K562 (cell line): ENCODE data around the gene LY6G6C. TPM values are rescaled to one million over a fixed set of nuclear protein-coding genes. Genes with fewer than 3 reads are reported as not detected.

ENCODE experiments used
- ATAC-seq: fragments of 200-7000 bp; cut with Tn5 transposase; 3 replicates; pipeline ENCODE4 v1.9.1; 2020; ENCODE audit warnings: moderate library complexity
- BruUV-seq: library from RNA; stranded (reverse); fragments of 400-500 nt; replicated peaks from 2 replicates; lab custom pipeline; 2021; lab: Mats Ljungman, UMichigan
- CTCF ChIA-PET: fragments of 300-600 bp; formaldehyde crosslinking; extraction: SDS; loops from one replicate; lab custom pipeline; 2021; ENCODE audit warnings: low intra/inter-chr PET ratio; lab: Yijun Ruan, JAX
- POLR2A ChIA-PET: fragments of 300-600, 350-650 bp; sonication (Branson Sonifier 250); formaldehyde crosslinking; extraction: SDS; loops from one replicate; lab custom pipeline; 2021; ENCODE audit warnings: antibody characterized with exemption, inconsistent platforms; lab: Yijun Ruan, JAX
- DNase-seq, 4 experiments: peaks; one replicate each; pipeline versions ENCODE4 v3.0.0 to v3.0.0-alpha.2; 2011 to 2018; ENCODE audit warnings: low spot score in 3 of 4, mixed read lengths in 3 of 4; ENCODE audit errors: extremely low read depth in 1 of 4
- FAIRE-seq: peaks from 2 replicates; lab custom pipeline; 2011; peaks lifted over from hg19 to GRCh38; lab: Jason Lieb, UNC
- H2AFZ ChIP-seq: 2 replicates; pipeline ENCODE4 v1.6.0; 2011; ENCODE audit warnings: low read depth, low read length, control low read depth, inconsistent platforms
- H3K27ac ChIP-seq: fragments of 200-600 bp; 3 replicates; pipeline ENCODE4 v1.8.0; 2011; ENCODE audit warnings: low read depth, mild to moderate bottlenecking, control low read depth, inconsistent platforms, low read length, moderate library complexity, mixed read lengths; ENCODE audit errors: extremely low read depth
- H3K27me3 ChIP-seq, 2 experiments: fragments of 300-600 bp in 1 of 2; 2 replicates in 1 of 2; 3 replicates in 1 of 2; pipeline versions ENCODE4 v1.6.0 to v1.8.0; 2011; ENCODE audit warnings: inconsistent platforms in 2 of 2, low read length in 2 of 2, mild to moderate bottlenecking in 1 of 2, mixed read lengths in 1 of 2, moderate library complexity in 1 of 2; ENCODE audit not compliant: control insufficient read depth in 2 of 2, insufficient read depth in 2 of 2
- H3K36me3 ChIP-seq: fragments of 300-600 bp; 3 replicates; pipeline ENCODE4 v1.8.0; 2011; ENCODE audit warnings: mild to moderate bottlenecking, low read length, inconsistent platforms; ENCODE audit not compliant: control insufficient read depth, insufficient read depth
- H3K4me1 ChIP-seq, 2 experiments: fragments of 200-600 bp in 1 of 2; replicated peaks in 1 of 2; 2 replicates in 1 of 2; 3 replicates in 1 of 2; pipeline versions ENCODE4 v1.5.1 to v1.8.0; 2011; ENCODE audit warnings: inconsistent platforms in 2 of 2, low read length in 2 of 2, mild to moderate bottlenecking in 1 of 2, mixed read lengths in 1 of 2, moderate library complexity in 1 of 2; ENCODE audit not compliant: control insufficient read depth in 2 of 2, insufficient read depth in 2 of 2
- H3K4me2 ChIP-seq: 2 replicates; pipeline ENCODE4 v1.6.1; 2011; ENCODE audit warnings: low read length, control low read depth, inconsistent platforms, mixed read lengths; ENCODE audit not compliant: insufficient read depth
- H3K4me3 ChIP-seq: fragments of 200-600 bp; sonication (generic), shearing (Covaris generic); 2 replicates; pipeline ENCODE4 v1.5.1; 2016; ENCODE audit warnings: control low read depth, inconsistent platforms
- H3K79me2 ChIP-seq: fragments of 200-600 bp; 3 replicates; pipeline ENCODE4 v1.8.0; 2011; ENCODE audit warnings: low read length, inconsistent platforms; ENCODE audit not compliant: control insufficient read depth, insufficient read depth
- H3K9ac ChIP-seq, 2 experiments: 2 replicates each; pipeline versions ENCODE4 v1.6.0 to v1.6.1; 2011; ENCODE audit warnings: low read depth in 2 of 2, low read length in 2 of 2, control low read depth in 1 of 2, inconsistent platforms in 1 of 2, mild to moderate bottlenecking in 1 of 2, mixed read lengths in 1 of 2; ENCODE audit not compliant: insufficient read depth in 1 of 2
- H3K9me1 ChIP-seq: one replicate; pipeline ENCODE4 v1.6.0; 2011; ENCODE audit warnings: inconsistent platforms, mild to moderate bottlenecking, low read length, moderate library complexity; ENCODE audit not compliant: control insufficient read depth, insufficient read depth
- H3K9me3 ChIP-seq: replicated peaks from 2 replicates; pipeline ENCODE4 v1.5.1; 2011; ENCODE audit warnings: low read depth, low read length, inconsistent platforms; ENCODE audit not compliant: control insufficient read depth, insufficient read depth
- H4K20me1 ChIP-seq: replicated peaks from 2 replicates; pipeline ENCODE4 v1.6.1; 2011; ENCODE audit warnings: low read length, inconsistent platforms, mixed read lengths; ENCODE audit not compliant: control insufficient read depth, insufficient read depth
- ARID1B ChIP-seq: fragments of 450-650 bp; IDR thresholded peaks from 2 replicates; pipeline ENCODE4 v1.6.1; 2016; ENCODE audit warnings: antibody characterized with exemption, mild to moderate bottlenecking, inconsistent platforms
- CBFA2T3 ChIP-seq: fragments of 450-650 bp; IDR thresholded peaks from 2 replicates; pipeline ENCODE4 v1.6.1; 2017
- CBX1 ChIP-seq: sonication (generic); IDR thresholded peaks from 2 replicates; pipeline ENCODE4 v1.6.1; 2016; ENCODE audit warnings: antibody characterized with exemption, low read depth, mild to moderate bottlenecking
- CC2D1A ChIP-seq: fragments of 450-650 bp; IDR thresholded peaks from 2 replicates; pipeline ENCODE4 v1.6.1; 2017; ENCODE audit warnings: mild to moderate bottlenecking
- E2F3 ChIP-seq: fragments of 250-450 bp; sonication (Bioruptor Pico); IDR thresholded peaks from 2 replicates; pipeline ENCODE4 v1.4.0; 2020; ENCODE audit warnings: mild to moderate bottlenecking
- FOXJ2 ChIP-seq: fragments of 200-800 bp; sonication (Bioruptor generic); IDR thresholded peaks from 2 replicates; pipeline ENCODE4 v1.6.1; 2016; ENCODE audit warnings: missing genetic modification characterization, missing compliant biosample characterization
- FOXJ3 ChIP-seq: sonication (generic); formaldehyde crosslinking; IDR thresholded peaks from 2 replicates; pipeline ENCODE4 v1.4.0; 2020; ENCODE audit warnings: mild to moderate bottlenecking, missing genetic modification reagents
- FUS ChIP-seq: fragments of 200-400 bp; formaldehyde crosslinking; optimal IDR thresholded peaks from 2 replicates; pipeline ENCODE3; 2017; ENCODE audit warnings: low read depth, low read length
- HNRNPUL1 ChIP-seq: fragments of 200-400 bp; formaldehyde crosslinking; IDR thresholded peaks from 2 replicates; pipeline ENCODE4 v1.6.1; 2017; ENCODE audit warnings: low read length
- KDM5B ChIP-seq: fragments of 200-600 bp; sonication (generic); IDR thresholded peaks from 2 replicates; pipeline ENCODE4 v1.6.1; 2012; ENCODE audit warnings: low read depth, mild to moderate bottlenecking, moderate library complexity, low read length, control low read depth, inconsistent platforms; ENCODE audit not compliant: insufficient replicate concordance
- KLF16 ChIP-seq: IDR thresholded peaks from 2 replicates; pipeline ENCODE4 v1.6.1; 2016; ENCODE audit warnings: antibody characterized with exemption
- MTA3 ChIP-seq: fragments of 450-650 bp; formaldehyde crosslinking; IDR thresholded peaks from 2 replicates; pipeline ENCODE4 v1.6.1; 2017; ENCODE audit warnings: mild to moderate bottlenecking, borderline replicate concordance
- NFIX ChIP-seq: fragments of 250-450 bp; sonication (Bioruptor Pico); IDR thresholded peaks from 2 replicates; pipeline ENCODE4 v1.4.0; 2020; ENCODE audit warnings: low read depth, mild to moderate bottlenecking, moderate library complexity
- NR2F6 ChIP-seq: fragments of 450-650 bp; formaldehyde crosslinking; IDR thresholded peaks from 2 replicates; pipeline ENCODE4 v1.4.0; 2020; ENCODE audit warnings: mild to moderate bottlenecking
- PATZ1 ChIP-seq: fragments of 250-450 bp; sonication (Bioruptor Pico); IDR thresholded peaks from 2 replicates; pipeline ENCODE4 v1.5.0; 2020; ENCODE audit warnings: mild to moderate bottlenecking, borderline replicate concordance
- SRSF9 ChIP-seq: fragments of 200-400 bp; formaldehyde crosslinking; IDR thresholded peaks from 2 replicates; pipeline ENCODE4 v1.6.1; 2017; ENCODE audit warnings: low read depth, low read length, borderline replicate concordance
- STAT5B ChIP-seq: fragments of 250-450 bp; sonication (Bioruptor Pico); IDR thresholded peaks from 2 replicates; pipeline ENCODE4 v1.8.0; 2021; ENCODE audit warnings: mild to moderate bottlenecking, inconsistent platforms
- THRB ChIP-seq: fragments of 450-650 bp; formaldehyde crosslinking; conservative IDR thresholded peaks from 2 replicates; pipeline ENCODE4 v1.4.0; 2022; ENCODE audit warnings: mild to moderate bottlenecking, missing genetic modification characterization
- ZNF280B ChIP-seq: fragments of 250-450 bp; sonication (Bioruptor Pico); IDR thresholded peaks from 2 replicates; pipeline ENCODE4 v1.5.1; 2021; ENCODE audit warnings: mild to moderate bottlenecking
- ZNF507 ChIP-seq: conservative IDR thresholded peaks from 2 replicates; pipeline ENCODE4 v1.6.1; 2017; ENCODE audit warnings: missing genetic modification characterization, missing compliant biosample characterization
- ZNF766 ChIP-seq: fragments of 200-800 bp; sonication (Bioruptor generic); conservative IDR thresholded peaks from 2 replicates; pipeline ENCODE4 v1.6.1; 2016; ENCODE audit warnings: missing genetic modification characterization, missing compliant biosample characterization
- WGBS: fragments of 100-300 bp; shearing (Covaris generic); methylation state at CpG from one replicate; pipeline ENCODE4 v1.1.6; 2016; ENCODE audit warnings: low coverage, mixed read lengths; ENCODE audit not compliant: insufficient coverage; ENCODE audit errors: missing lambda C conversion rate; 5-methylcytosine and 5-hydroxymethylcytosine counted together
- in situ Hi-C: fragments of 300-500 bp; cut with MboI; formaldehyde crosslinking; loops from 4 replicates; pipeline ENCODE4 v1.15.0; 2018; ENCODE audit warnings: inconsistent platforms, mixed read lengths
- intact Hi-C: fragments of 100-400 bp; cut with micrococcal nuclease; formaldehyde crosslinking; loops from 2 replicates; pipeline ENCODE4 v1.14.2; 2022
- polyA plus RNA-seq, 8 experiments: library from polyadenylated mRNA; depleted of rRNA in 4 of 8; stranded (reverse) in 5 of 8; unstranded in 3 of 8; fragments of >200 nt; fragmentation: Nextera tagmentation in 2 of 8; fragmentation: Illumina TruSeq in 1 of 8; extraction: Ambion mirVana in 2 of 8; extraction: Trizol in 1 of 8; gene quantifications; 2 replicates each; pipeline versions ENCODE4 v1.2.1 to v1.2.3, GENCODE V29; 2011 to 2014; ENCODE audit warnings: inconsistent platforms in 1 of 8, missing spikeins in 1 of 8
- total RNA-seq, 7 experiments: library from RNA; depleted of rRNA in 6 of 7; stranded (reverse); fragments of >200 nt in 6 of 7; fragmentation: Illumina TruSeq in 2 of 7; extraction: Trizol in 2 of 7; gene quantifications; 2 replicates each; pipeline versions ENCODE4 v1.2.1 to v1.2.3, GENCODE V29; 2011 to 2021; ENCODE audit warnings: low replicate concordance in 1 of 7

Gene LY6G6C
- total and polyA plus RNA-seq, 9 of the 15 experiments (the other 6 are each of a cell fraction or from before 2014, with no cell fraction given): 0.06 to 0.20 TPM; not detected in 7

- no peaks in the 10 kb centered on the region; the same call in 1 of the 2 replicates for H4K20me1 ChIP-seq
- H3K79me2 ChIP-seq: peaks cover 53% of the 10 kb centered on the region
- H3K27ac ChIP-seq: peak overlapping the region; percentile 93
- intact Hi-C loops (loop anchor here (2.0 kb wide), 1 partner anchor 38 kb away; the partner anchor contains the start of gene GPANK1), in situ Hi-C loops (no loop called here)
- no TSS peak for BruUV-seq
- DNase-seq (peak in 2 of 4 experiments; percentile 79 to 87), ATAC-seq (peak; percentile 61), FAIRE-seq (peak; percentile 15)
- ChIA-PET CTCF (interaction anchor here (1.2 kb wide), 1 partner anchor 12 kb away, joined by 3 read pairs; no protein-coding TSS in a partner anchor), POLR2A (interaction anchor here (0.5 to 9.7 kb wide), 20 partner anchors 10 to 145 kb away, joined by 3 to 158 read pairs (median 8); partner anchors contain the start of genes C6orf47, CSNK2B, GPANK1 and LY6G6C)
- peak overlapping the region; percentile 93 to 96 for H3K9ac ChIP-seq
- H3K4me3 ChIP-seq: peak overlapping the region; percentile 68
- H3K9me3 ChIP-seq: no peaks in the 10 kb centered on the region
- no peaks in the 10 kb centered on the region for H3K27me3 ChIP-seq
- H3K4me2 ChIP-seq: peak overlapping the region; percentile 87
- H2AFZ ChIP-seq: peak overlapping the region; percentile 91
- peaks cover 40% of the 10 kb centered on the region for H3K36me3 ChIP-seq
- H3K4me1 ChIP-seq: peaks cover 22 to 34% of the 10 kb centered on the region in 2 experiments
- WGBS: under 1% methylated on average over 10 of the region's 10 CpGs
- peaks cover 5% of the 10 kb centered on the region for H3K9me1 ChIP-seq
- TF ChIP-seq FOXJ3 (CRISPR knock-in tag) (no peak), SRSF9 (no peak), THRB (no peak), PATZ1 (CRISPR knock-in tag) (no peak), CC2D1A (peak; percentile 35; the same call in 1 of the 2 replicates), NFIX (no peak), KDM5B (no peak), STAT5B (CRISPR knock-in tag) (no peak), MTA3 (no peak), E2F3 (CRISPR knock-in tag) (no peak), ZNF766 (CRISPR knock-in tag) (no peak), ARID1B (no peak), HNRNPUL1 (no peak), FOXJ2 (no peak), NR2F6 (CRISPR knock-in tag) (no peak), CBX1 (no peak), KLF16 (no peak), FUS (no peak), ZNF280B (CRISPR knock-in tag) (no peak), ZNF507 (tag) (no peak), CBFA2T3 (no peak)
These were observed 19.1 kb downstream of the LY6G6C start for GRCh38 chr6:31702405-31702818.
